HG02938 (cell line): ENCODE results near the gene UCK1.
A peak's percentile ranks its signal among the peaks of the same experiment; 100 is the strongest.
"Not testable (repeated sequence)": the region's sequence is repeated elsewhere in the genome, so short reads cannot be mapped to it uniquely, and the experiment has no call there.

Experiments
- ATAC-seq: cut with Tn5 transposase; IDR thresholded peaks from one replicate; pipeline ENCODE4 v1.9.1; 2021; ENCODE audit warnings: mild to moderate bottlenecking, moderate library complexity; ENCODE audit not compliant: unreplicated experiment

UCK1 gene

GRCh38 chr9:131554087-131554842 lies 23.2 kb upstream of the UCK1 start:
- no peak for ATAC-seq

GRCh38 chr9:131552030-131552429 lies 21.0 kb upstream of the UCK1 start:
- ATAC-seq: no peak

GRCh38 chr9:131550465-131550864 lies 19.4 kb upstream of the UCK1 start:
- not testable (repeated sequence) for ATAC-seq

GRCh38 chr9:131549186-131549585 lies 18.1 kb upstream of the UCK1 start:
- not testable (repeated sequence) for ATAC-seq

GRCh38 chr9:131546336-131547084 lies 15.4 kb upstream of the UCK1 start:
- no peak for ATAC-seq

GRCh38 chr9:131545786-131546335 lies 14.8 kb upstream of the UCK1 start:
- ATAC-seq: no peak

- no peak for ATAC-seq
Measured at GRCh38 chr9:131545003-131545785, 14.1 kb upstream of the UCK1 start, which contains the start of gene PRRT1B. TSS of gene PRRT1B (plus strand) at chr9:131545523. CDS start at chr9:131545616, 93 bp downstream.

GRCh38 chr9:131543141-131543540 lies 12.1 kb upstream of the UCK1 start:
- ATAC-seq: no peak

GRCh38 chr9:131539223-131539923 lies 8.3 kb upstream of the UCK1 start:
- no peak for ATAC-seq

GRCh38 chr9:131537946-131538345 lies 6.9 kb upstream of the UCK1 start:
- ATAC-seq: no peak

- no peak for ATAC-seq
Measured at GRCh38 chr9:131534721-131535237, 3.7 kb upstream of the UCK1 start.

GRCh38 chr9:131530546-131530919 lies 530 bp downstream of the UCK1 start:
- peak; percentile 11 for ATAC-seq

- no peak for ATAC-seq
Measured at GRCh38 chr9:131529597-131530545, 1.2 kb downstream of the UCK1 start.

- no peak for ATAC-seq
Measured at GRCh38 chr9:131528886-131529505, 2.1 kb downstream of the UCK1 start.

- no peak for ATAC-seq
Measured at GRCh38 chr9:131528186-131528585, 2.9 kb downstream of the UCK1 start.

- ATAC-seq: no peak
Measured at GRCh38 chr9:131525643-131526565, 5.2 kb downstream of the UCK1 start.

GRCh38 chr9:131524665-131525315 lies 6.3 kb downstream of the UCK1 start:
- no peak for ATAC-seq
